HepG2 (cell line): Measurements from ENCODE around the gene CTNNAL1. TPM values are rescaled to one million over a fixed set of nuclear protein-coding genes. Genes with fewer than 3 reads are reported as not detected.

Experiments
- ATAC-seq: fragments of 200-7000 bp; cut with Tn5 transposase; 3 replicates; pipeline ENCODE4 v1.9.1; 2020; ENCODE audit warnings: mild to moderate bottlenecking, moderate library complexity
- BruUV-seq: library from RNA; stranded (reverse); fragments of 400-500 nt; replicated peaks from 2 replicates; lab custom pipeline; 2021; lab: Mats Ljungman, UMichigan
- CTCF ChIA-PET: fragments of 300-600 bp; formaldehyde crosslinking; extraction: SDS; loops from one replicate; lab custom pipeline; 2021; ENCODE audit warnings: low total read pairs, inconsistent platforms, low intra/inter-chr PET ratio; lab: Yijun Ruan, JAX
- POLR2A ChIA-PET: fragments of 350-600 bp; sonication (Branson Sonifier 250); formaldehyde crosslinking; loops from one replicate; lab custom pipeline; 2020; ENCODE audit warnings: antibody characterized with exemption, inconsistent platforms; lab: Yijun Ruan, JAX
- DNase-seq: peaks from one replicate; pipeline ENCODE4 v3.0.0-alpha.2; 2015; ENCODE audit warnings: low spot score
- FAIRE-seq: peaks from 3 replicates; lab custom pipeline; 2011; peaks lifted over from hg19 to GRCh38; lab: Jason Lieb, UNC
- H2AFZ ChIP-seq: one replicate; pipeline ENCODE4 v1.6.1; 2011; ENCODE audit warnings: low read length, inconsistent platforms
- H3K27ac ChIP-seq: fragments of 300-600 bp; 3 replicates; pipeline ENCODE4 v1.8.0; 2011; ENCODE audit warnings: mixed run types, mild to moderate bottlenecking, mixed read lengths, low read length, inconsistent platforms; ENCODE audit not compliant: insufficient read depth; ENCODE audit errors: extremely low read length
- H3K27me3 ChIP-seq, 2 experiments: fragments of 200-600 bp in 1 of 2; 2 replicates in 1 of 2; 3 replicates in 1 of 2; pipeline versions ENCODE4 v1.6.0 to v1.8.0; 2011; ENCODE audit warnings: low read length in 2 of 2, mild to moderate bottlenecking in 2 of 2, moderate library complexity in 2 of 2, inconsistent platforms in 1 of 2; ENCODE audit not compliant: insufficient read depth in 2 of 2, control insufficient read depth in 1 of 2
- H3K36me3 ChIP-seq, 2 experiments: fragments of 200-600 bp in 1 of 2; replicated peaks in 1 of 2; 2 replicates in 1 of 2; 3 replicates in 1 of 2; pipeline versions ENCODE4 v1.5.1 to v1.8.0; 2011; ENCODE audit warnings: low read length in 2 of 2, inconsistent platforms in 1 of 2; ENCODE audit not compliant: insufficient read depth in 2 of 2, control insufficient read depth in 1 of 2
- H3K4me1 ChIP-seq: 2 replicates; pipeline ENCODE4 v1.5.1; 2012; ENCODE audit warnings: low read length, inconsistent platforms; ENCODE audit not compliant: insufficient read depth
- H3K4me2 ChIP-seq: 2 replicates; pipeline ENCODE4 v1.6.0; 2011; ENCODE audit warnings: low read depth, low read length, inconsistent platforms
- H3K4me3 ChIP-seq, 3 experiments: fragments of 200-600 bp in 1 of 3; sonication (generic), shearing (Covaris generic) in 1 of 3; replicated peaks in 1 of 3; 2 replicates each; pipeline ENCODE4 v1.5.1; 2011 to 2016; ENCODE audit warnings: low read length in 3 of 3, inconsistent platforms in 2 of 3, low read depth in 2 of 3, mild to moderate bottlenecking in 2 of 3, control low read depth in 1 of 3, mixed read lengths in 1 of 3; ENCODE audit not compliant: insufficient read depth in 1 of 3
- H3K79me2 ChIP-seq: one replicate; pipeline ENCODE4 v1.6.1; 2011; ENCODE audit warnings: low read length, inconsistent platforms; ENCODE audit not compliant: insufficient read depth
- H3K9ac ChIP-seq: 2 replicates; pipeline ENCODE4 v1.6.0; 2011; ENCODE audit warnings: mild to moderate bottlenecking, low read depth, low read length, inconsistent platforms; ENCODE audit not compliant: insufficient read depth
- H3K9me3 ChIP-seq: 2 replicates; pipeline ENCODE4 v1.5.1; 2012; ENCODE audit warnings: mild to moderate bottlenecking, low read length
- H4K20me1 ChIP-seq: 2 replicates; pipeline ENCODE4 v1.6.0; 2011; ENCODE audit warnings: inconsistent platforms, mild to moderate bottlenecking, low read length, moderate library complexity; ENCODE audit not compliant: insufficient read depth
- ATF1 ChIP-seq: IDR thresholded peaks from 2 replicates; pipeline ENCODE4 v1.6.1; 2016; ENCODE audit warnings: mild to moderate bottlenecking, control low read depth
- CCDC6 ChIP-seq: sonication (generic); formaldehyde crosslinking; IDR thresholded peaks from 2 replicates; pipeline ENCODE4 v1.8.1; 2022; ENCODE audit warnings: mild to moderate bottlenecking, missing genetic modification reagents, moderate library complexity
- DNMT3B ChIP-seq: conservative IDR thresholded peaks from 2 replicates; pipeline ENCODE4 v1.6.1; 2016; ENCODE audit warnings: missing biosample characterization, control low read depth
- EED ChIP-seq: sonication (generic); formaldehyde crosslinking; IDR thresholded peaks from 2 replicates; pipeline ENCODE4 v1.5.0; 2020; ENCODE audit warnings: mild to moderate bottlenecking, missing genetic modification reagents
- GABPB1 ChIP-seq: IDR thresholded peaks from 2 replicates; pipeline ENCODE4 v1.6.1; 2016; ENCODE audit warnings: mild to moderate bottlenecking, missing genetic modification reagents, moderate library complexity, missing compliant biosample characterization
- ISL2 ChIP-seq: sonication (generic); formaldehyde crosslinking; IDR thresholded peaks from 2 replicates; pipeline ENCODE4 v1.5.0; 2020; ENCODE audit warnings: missing genetic modification reagents
- PHB2 ChIP-seq: fragments of 450-650 bp; IDR thresholded peaks from 2 replicates; pipeline ENCODE4 v1.6.1; 2018; ENCODE audit not compliant: partially characterized antibody
- TARDBP ChIP-seq: sonication (generic); formaldehyde crosslinking; IDR thresholded peaks from 2 replicates; pipeline ENCODE4 v1.8.0; 2022; ENCODE audit warnings: mild to moderate bottlenecking, missing genetic modification reagents
- ZBTB46 ChIP-seq: sonication (generic); formaldehyde crosslinking; IDR thresholded peaks from 2 replicates; pipeline ENCODE4 v1.4.0; 2020; ENCODE audit warnings: mild to moderate bottlenecking, missing genetic modification reagents, borderline replicate concordance
- ZC3H13 ChIP-seq: sonication (generic); formaldehyde crosslinking; IDR thresholded peaks from 2 replicates; pipeline ENCODE4 v1.8.1; 2023; ENCODE audit warnings: mild to moderate bottlenecking, missing genetic modification reagents, moderate library complexity
- ZFP37 ChIP-seq: sonication (generic); formaldehyde crosslinking; IDR thresholded peaks from 2 replicates; pipeline ENCODE4 v1.4.0; 2020; ENCODE audit warnings: missing genetic modification reagents, borderline replicate concordance
- ZNF224 ChIP-seq: sonication (generic); formaldehyde crosslinking; IDR thresholded peaks from 2 replicates; pipeline ENCODE4 v1.5.0; 2020; ENCODE audit warnings: mild to moderate bottlenecking, missing genetic modification reagents
- ZNF296 ChIP-seq: sonication (generic); formaldehyde crosslinking; conservative IDR thresholded peaks from 2 replicates; pipeline ENCODE4 v1.5.0; 2020; ENCODE audit warnings: mild to moderate bottlenecking, missing genetic modification reagents
- ZNF468 ChIP-seq: sonication (generic); formaldehyde crosslinking; IDR thresholded peaks from 2 replicates; pipeline ENCODE4 v1.8.0; 2022; ENCODE audit warnings: mild to moderate bottlenecking, moderate library complexity, missing genetic modification reagents
- ZNF484 ChIP-seq: sonication (generic); formaldehyde crosslinking; IDR thresholded peaks from 2 replicates; pipeline ENCODE4 v1.5.1; 2020; ENCODE audit warnings: mild to moderate bottlenecking, low read depth, missing genetic modification reagents, borderline replicate concordance
- ZNF501 ChIP-seq: sonication (generic); formaldehyde crosslinking; IDR thresholded peaks from 2 replicates; pipeline ENCODE4 v1.5.1; 2020; ENCODE audit warnings: mild to moderate bottlenecking, moderate library complexity, missing genetic modification reagents
- ZNF660 ChIP-seq: sonication (generic); formaldehyde crosslinking; IDR thresholded peaks from 2 replicates; pipeline ENCODE4 v1.5.1; 2020; ENCODE audit warnings: mild to moderate bottlenecking, low read depth, missing genetic modification reagents, borderline replicate concordance
- ZNF761 ChIP-seq: sonication (generic); formaldehyde crosslinking; conservative IDR thresholded peaks from 2 replicates; pipeline ENCODE4 v1.4.0; 2020; ENCODE audit warnings: mild to moderate bottlenecking, missing genetic modification reagents
- ZNF879 ChIP-seq: sonication (generic); formaldehyde crosslinking; IDR thresholded peaks from 2 replicates; pipeline ENCODE4 v1.8.1; 2023; ENCODE audit warnings: missing genetic modification reagents
- WGBS: methylation state at CpG from one replicate; pipeline ENCODE4 v1.1.6; 2017; ENCODE audit warnings: low lambda C conversion rate; 5-methylcytosine and 5-hydroxymethylcytosine counted together
- in situ Hi-C: cut with HindIII; loops from 2 replicates; pipeline ENCODE4 v1.10.0; 2017; ENCODE audit warnings: low pct_unique_long_range_greater_than_20kb; ENCODE audit not compliant: extremely low pct_ligation_motif_present
- intact Hi-C: fragments of 100-400 bp; cut with micrococcal nuclease; formaldehyde crosslinking; loops from one replicate; pipeline ENCODE4 v1.10.0; 2022; ENCODE audit not compliant: unreplicated experiment
- polyA plus RNA-seq, 8 experiments: library from polyadenylated mRNA; depleted of rRNA in 3 of 8; stranded (reverse) in 7 of 8; unstranded in 1 of 8; fragments of >200 nt; fragmentation: Illumina TruSeq in 4 of 8; extraction: Trizol in 4 of 8; gene quantifications; 2 replicates each; pipeline versions ENCODE4 v1.2.1 to v1.2.3, GENCODE V29; 2011 to 2016; ENCODE audit warnings: low read depth in 4 of 8, missing spikeins in 1 of 8, mixed read lengths in 1 of 8; ENCODE audit not compliant: insufficient read depth in 1 of 8
- total RNA-seq, 5 experiments: library from RNA; depleted of rRNA; stranded (reverse); fragments of >200 nt; fragmentation: Illumina TruSeq; extraction: Trizol; gene quantifications; 2 replicates each; pipeline ENCODE4 v1.2.3, GENCODE V29; 2016; ENCODE audit warnings: low read depth in 1 of 5
- TF ChIP-seq, protein P1 (sequence below): sonication (generic); formaldehyde crosslinking; IDR thresholded peaks from 2 replicates; pipeline ENCODE4 v1.4.0; 2020; ENCODE audit warnings: mild to moderate bottlenecking, missing genetic modification reagents

The CTNNAL1 gene
- total and polyA plus RNA-seq, 2 of the 13 experiments (the other 11 are each of a cell fraction or from before 2014, with no cell fraction given) = 32.0 to 162 TPM

- intact Hi-C loops = no loop called here
Measured at GRCh38 chr9:108956631-108957026, 56.7 kb downstream of the CTNNAL1 start.

GRCh38 chr9:108956022-108956630, 57.2 kb downstream of the CTNNAL1 start:
- no peaks in the 10 kb centered on the region for H3K4me1 ChIP-seq
- BruUV-seq = no TSS peak
- ChIA-PET POLR2A (no interaction called here), CTCF (no interaction called here)
- WGBS = 97% methylated on average over 4 of the region's 4 CpGs
- no peak overlapping the region for H3K27ac ChIP-seq
- H3K4me3 ChIP-seq = no peak overlapping the region
- in situ Hi-C loops (no loop called here), intact Hi-C loops (no loop called here)
- H3K79me2 ChIP-seq = no peaks in the 10 kb centered on the region
- H3K9ac ChIP-seq = no peak overlapping the region
- H3K27me3 ChIP-seq = no peaks in the 10 kb centered on the region
- DNase-seq (no peak), FAIRE-seq (no peak), ATAC-seq (no peak)
- H3K4me2 ChIP-seq = no peak overlapping the region
- no peaks in the 10 kb centered on the region for H4K20me1 ChIP-seq
- H2AFZ ChIP-seq = no peak overlapping the region
- no peaks in the 10 kb centered on the region for H3K9me3 ChIP-seq
- H3K36me3 ChIP-seq = peaks cover 6% of the 10 kb centered on the region in 2 experiments; a peak in 4 of 5 replicates
- no peak for TF ChIP-seq ZNF660 (CRISPR knock-in tag)
- TF ChIP-seq ZNF296 (CRISPR knock-in tag) = no peak
- TF ChIP-seq ZBTB46 = no peak
- TF ChIP-seq DNMT3B (CRISPR knock-in tag) = no peak
- TF ChIP-seq ZNF879 (CRISPR knock-in tag) = no peak
- no peak for TF ChIP-seq PHB2
- TF ChIP-seq, protein P1, sequence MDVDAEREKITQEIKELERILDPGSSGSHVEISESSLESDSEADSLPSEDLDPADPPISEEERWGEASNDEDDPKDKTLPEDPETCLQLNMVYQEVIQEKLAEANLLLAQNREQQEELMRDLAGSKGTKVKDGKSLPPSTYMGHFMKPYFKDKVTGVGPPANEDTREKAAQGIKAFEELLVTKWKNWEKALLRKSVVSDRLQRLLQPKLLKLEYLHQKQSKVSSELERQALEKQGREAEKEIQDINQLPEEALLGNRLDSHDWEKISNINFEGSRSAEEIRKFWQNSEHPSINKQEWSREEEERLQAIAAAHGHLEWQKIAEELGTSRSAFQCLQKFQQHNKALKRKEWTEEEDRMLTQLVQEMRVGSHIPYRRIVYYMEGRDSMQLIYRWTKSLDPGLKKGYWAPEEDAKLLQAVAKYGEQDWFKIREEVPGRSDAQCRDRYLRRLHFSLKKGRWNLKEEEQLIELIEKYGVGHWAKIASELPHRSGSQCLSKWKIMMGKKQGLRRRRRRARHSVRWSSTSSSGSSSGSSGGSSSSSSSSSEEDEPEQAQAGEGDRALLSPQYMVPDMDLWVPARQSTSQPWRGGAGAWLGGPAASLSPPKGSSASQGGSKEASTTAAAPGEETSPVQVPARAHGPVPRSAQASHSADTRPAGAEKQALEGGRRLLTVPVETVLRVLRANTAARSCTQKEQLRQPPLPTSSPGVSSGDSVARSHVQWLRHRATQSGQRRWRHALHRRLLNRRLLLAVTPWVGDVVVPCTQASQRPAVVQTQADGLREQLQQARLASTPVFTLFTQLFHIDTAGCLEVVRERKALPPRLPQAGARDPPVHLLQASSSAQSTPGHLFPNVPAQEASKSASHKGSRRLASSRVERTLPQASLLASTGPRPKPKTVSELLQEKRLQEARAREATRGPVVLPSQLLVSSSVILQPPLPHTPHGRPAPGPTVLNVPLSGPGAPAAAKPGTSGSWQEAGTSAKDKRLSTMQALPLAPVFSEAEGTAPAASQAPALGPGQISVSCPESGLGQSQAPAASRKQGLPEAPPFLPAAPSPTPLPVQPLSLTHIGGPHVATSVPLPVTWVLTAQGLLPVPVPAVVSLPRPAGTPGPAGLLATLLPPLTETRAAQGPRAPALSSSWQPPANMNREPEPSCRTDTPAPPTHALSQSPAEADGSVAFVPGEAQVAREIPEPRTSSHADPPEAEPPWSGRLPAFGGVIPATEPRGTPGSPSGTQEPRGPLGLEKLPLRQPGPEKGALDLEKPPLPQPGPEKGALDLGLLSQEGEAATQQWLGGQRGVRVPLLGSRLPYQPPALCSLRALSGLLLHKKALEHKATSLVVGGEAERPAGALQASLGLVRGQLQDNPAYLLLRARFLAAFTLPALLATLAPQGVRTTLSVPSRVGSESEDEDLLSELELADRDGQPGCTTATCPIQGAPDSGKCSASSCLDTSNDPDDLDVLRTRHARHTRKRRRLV (CRISPR knock-in tag) = no peak
- TF ChIP-seq EED (CRISPR knock-in tag) = no peak
- TF ChIP-seq ZNF761 (CRISPR knock-in tag) = no peak

More at GRCh38 chr9:108956631-108957026, 56.7 kb downstream of the CTNNAL1 start:
- H2AFZ ChIP-seq = no peak overlapping the region
- H3K79me2 ChIP-seq = no peaks in the 10 kb centered on the region
- H3K9me3 ChIP-seq = no peaks in the 10 kb centered on the region
- H3K27me3 ChIP-seq = no peaks in the 10 kb centered on the region
- ChIA-PET POLR2A (no interaction called here), CTCF (no interaction called here)
- TF ChIP-seq ZNF224 = no peak
- TF ChIP-seq ISL2 (CRISPR knock-in tag) = no peak
- no peak for TF ChIP-seq GABPB1 (CRISPR knock-in tag)
- TF ChIP-seq ZNF468 (CRISPR knock-in tag) = no peak
- no peak for TF ChIP-seq ZNF484 (CRISPR knock-in tag)
- TF ChIP-seq ZC3H13 (CRISPR knock-in tag) = no peak
- TF ChIP-seq ZFP37 = no peak
- TF ChIP-seq ATF1 (CRISPR knock-in tag) = no peak
- no peak for TF ChIP-seq TARDBP (CRISPR knock-in tag)
- TF ChIP-seq ZNF501 (CRISPR knock-in tag) = no peak
- TF ChIP-seq CCDC6 (CRISPR knock-in tag) = no peak
- in situ Hi-C loops = no loop called here
- ATAC-seq = no peak
- H4K20me1 ChIP-seq = no peaks in the 10 kb centered on the region
- no peak overlapping the region for H3K4me3 ChIP-seq
- DNase-seq = no peak
- peaks cover 6 to 7% of the 10 kb centered on the region in 2 experiments; a peak in 4 of 5 replicates for H3K36me3 ChIP-seq
- no peak overlapping the region for H3K9ac ChIP-seq
- H3K27ac ChIP-seq = no peak overlapping the region
- no peaks in the 10 kb centered on the region for H3K4me1 ChIP-seq
- BruUV-seq = no TSS peak
- FAIRE-seq = no peak
- H3K4me2 ChIP-seq = no peak overlapping the region
